Measurements from ENCODE around the gene DVL1.

DVL1 gene

GRCh38 chr1:1356796-1357401 lies 7.7 kb upstream of the DVL1 start:
- in situ Hi-C loops (cut with HindIII; ENCODE audit: low pct_unique_long_range_greater_than_20kb, low sequenced_read_pairs) = no loop called here
- TF ChIP-seq JUND (IDR thresholded peaks at IDR 0.05; ENCODE audit: low read depth) = no peak
- no peak for DNase-seq (ENCODE audit: low read depth in 1 of 2, low spot score in 1 of 2)

DNA sequence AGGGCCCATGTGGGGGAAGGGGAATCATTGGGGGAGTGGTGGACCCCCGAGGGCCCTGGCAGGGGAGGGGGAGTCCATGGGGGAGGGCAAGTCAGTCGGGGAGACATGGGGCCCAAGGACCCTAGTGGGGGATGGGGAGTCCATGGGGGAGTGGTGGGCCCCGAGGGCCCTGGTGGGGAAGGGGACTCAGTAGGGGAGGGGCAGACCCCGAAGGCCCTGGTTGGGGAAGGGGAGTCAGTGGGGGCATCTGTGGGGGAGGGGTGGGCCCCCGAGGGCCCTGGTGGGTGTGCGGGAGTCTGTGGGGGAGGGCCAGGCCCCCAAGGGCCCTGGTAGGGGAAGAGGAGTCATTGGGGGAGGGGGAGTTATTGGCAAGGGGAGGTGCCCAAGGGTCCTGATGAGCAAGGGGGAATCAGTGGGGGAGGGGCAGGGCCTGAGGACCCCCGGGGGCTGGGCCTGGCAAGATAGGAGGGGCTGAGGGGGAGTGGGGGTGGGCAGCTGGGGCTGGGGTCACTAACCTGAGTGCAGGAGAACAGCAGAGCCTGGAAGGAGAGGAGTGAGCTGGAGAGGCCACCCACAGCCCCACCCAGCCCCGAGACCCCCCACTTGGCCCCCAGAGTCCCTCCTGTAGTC lies 7.1 kb upstream of the DVL1 start:
- in situ Hi-C loops (cut with HindIII; ENCODE audit: low pct_unique_long_range_greater_than_20kb, low sequenced_read_pairs) = no loop called here
- no peak for DNase-seq (ENCODE audit: low read depth in 1 of 2, low spot score in 1 of 2)
- no peak for TF ChIP-seq JUND (IDR thresholded peaks at IDR 0.05; ENCODE audit: low read depth)

DNA sequence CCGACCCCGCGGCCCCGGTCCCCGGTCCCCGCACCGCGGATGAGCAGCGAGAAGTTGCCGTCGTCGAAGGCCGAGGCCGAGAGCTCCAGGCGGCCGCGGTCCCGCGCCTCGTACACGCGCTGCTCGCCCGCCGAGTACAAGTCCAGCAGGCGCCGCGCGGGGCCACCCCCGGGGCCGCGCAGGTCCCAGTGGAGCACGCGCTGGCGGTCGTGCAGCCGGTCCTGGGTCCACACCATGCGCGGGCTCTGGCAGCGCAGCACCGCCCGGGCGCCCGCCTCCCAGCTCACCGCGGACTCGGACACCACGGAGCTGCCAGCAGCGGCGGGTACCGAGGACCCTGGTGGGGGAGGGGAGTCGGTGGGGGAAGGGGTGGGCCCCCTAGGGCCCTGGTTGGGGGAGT lies 6.2 kb upstream of the DVL1 start:
- peak; percentile 50 to 60 for DNase-seq (ENCODE audit: low read depth in 1 of 2, low spot score in 1 of 2)
- in situ Hi-C loops (cut with HindIII; ENCODE audit: low pct_unique_long_range_greater_than_20kb, low sequenced_read_pairs) = no loop called here
- TF ChIP-seq JUND (IDR thresholded peaks at IDR 0.05; ENCODE audit: low read depth) = no peak

- TF ChIP-seq JUND (IDR thresholded peaks at IDR 0.05; ENCODE audit: low read depth) = no peak
- in situ Hi-C loops (cut with HindIII; ENCODE audit: low pct_unique_long_range_greater_than_20kb, low sequenced_read_pairs) = no loop called here
- no peak for DNase-seq (ENCODE audit: low read depth in 1 of 2, low spot score in 1 of 2)
These were observed 5.3 kb upstream of the DVL1 start for GRCh38 chr1:1354271-1355247.

GRCh38 chr1:1353389-1354151 lies 4.4 kb upstream of the DVL1 start:
- no peak for TF ChIP-seq JUND (IDR thresholded peaks at IDR 0.05; ENCODE audit: low read depth)
- in situ Hi-C loops (cut with HindIII; ENCODE audit: low pct_unique_long_range_greater_than_20kb, low sequenced_read_pairs) = no loop called here
- DNase-seq (ENCODE audit: low read depth in 1 of 2, low spot score in 1 of 2) = no peak

GRCh38 chr1:1352786-1353388 lies 3.7 kb upstream of the DVL1 start:
- TF ChIP-seq JUND (IDR thresholded peaks at IDR 0.05; ENCODE audit: low read depth) = no peak
- no peak for DNase-seq (ENCODE audit: low read depth in 1 of 2, low spot score in 1 of 2)
- in situ Hi-C loops (cut with HindIII; ENCODE audit: low pct_unique_long_range_greater_than_20kb, low sequenced_read_pairs) = no loop called here

- in situ Hi-C loops (cut with HindIII; ENCODE audit: low pct_unique_long_range_greater_than_20kb, low sequenced_read_pairs) = no loop called here
- TF ChIP-seq JUND (IDR thresholded peaks at IDR 0.05; ENCODE audit: low read depth) = no peak
- DNase-seq (ENCODE audit: low read depth in 1 of 2, low spot score in 1 of 2) = peak in 1 of 2 experiments; percentile 45
These were observed 2.6 kb upstream of the DVL1 start for GRCh38 chr1:1351511-1352427.

GRCh38 chr1:1348420-1349255 lies 580 bp downstream of the DVL1 start:
- in situ Hi-C loops (cut with HindIII; ENCODE audit: low pct_unique_long_range_greater_than_20kb, low sequenced_read_pairs) = no loop called here
- DNase-seq (ENCODE audit: low read depth in 1 of 2, low spot score in 1 of 2) = peak in 1 of 2 experiments; percentile 55
- no peak for TF ChIP-seq JUND (IDR thresholded peaks at IDR 0.05; ENCODE audit: low read depth)

DNA sequence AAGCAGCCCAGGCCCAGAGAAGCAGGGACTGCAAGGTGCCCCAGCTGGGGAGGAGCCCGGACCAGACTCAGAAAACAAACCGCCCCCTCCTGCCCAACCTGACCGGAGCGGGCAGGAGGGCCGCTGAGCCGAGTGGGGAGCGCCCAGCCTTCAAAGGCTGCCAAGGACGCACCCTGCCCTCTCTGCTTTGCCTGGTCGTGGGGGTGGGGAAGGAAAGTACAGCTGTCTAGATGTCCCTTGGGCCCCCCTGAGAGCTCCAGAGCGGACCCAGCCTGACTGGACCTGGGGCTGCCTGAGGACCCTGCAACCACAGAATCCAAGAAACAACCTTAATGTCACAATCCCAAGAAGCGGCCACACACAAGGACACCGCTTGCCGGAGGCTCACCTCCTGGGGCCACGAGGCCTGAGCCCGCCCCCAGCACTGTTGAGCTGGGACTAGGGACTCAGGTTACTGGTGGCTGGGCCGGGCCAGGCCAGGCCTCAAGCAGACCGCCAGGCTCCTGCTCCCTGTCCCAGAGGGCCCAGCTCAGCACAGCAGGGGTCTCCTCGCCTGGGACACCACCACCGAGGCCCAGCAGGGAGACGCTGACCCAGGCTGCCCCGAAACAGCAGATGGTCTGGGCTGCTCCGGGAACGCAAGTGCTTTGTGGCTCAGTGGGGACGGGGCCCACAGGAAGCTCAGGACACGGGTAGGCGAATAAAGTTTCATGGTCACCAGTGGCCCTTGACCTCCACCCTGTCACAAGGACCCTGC lies 1.4 kb downstream of the DVL1 start:
- in situ Hi-C loops (cut with HindIII; ENCODE audit: low pct_unique_long_range_greater_than_20kb, low sequenced_read_pairs) = no loop called here
- TF ChIP-seq JUND (IDR thresholded peaks at IDR 0.05; ENCODE audit: low read depth) = no peak
- peak in 1 of 2 experiments; percentile 49 for DNase-seq (ENCODE audit: low read depth in 1 of 2, low spot score in 1 of 2)
